GM19452 (cell line): Measurements from ENCODE around the gene PBX1.
"Not testable (repeated sequence)": the region's sequence is repeated elsewhere in the genome, so short reads cannot be mapped to it uniquely, and the experiment has no call there.

Source experiments
- ATAC-seq: cut with Tn5 transposase; IDR thresholded peaks from one replicate; pipeline ENCODE4 v1.9.1; 2021; ENCODE audit not compliant: unreplicated experiment

The PBX1 gene

DNA sequence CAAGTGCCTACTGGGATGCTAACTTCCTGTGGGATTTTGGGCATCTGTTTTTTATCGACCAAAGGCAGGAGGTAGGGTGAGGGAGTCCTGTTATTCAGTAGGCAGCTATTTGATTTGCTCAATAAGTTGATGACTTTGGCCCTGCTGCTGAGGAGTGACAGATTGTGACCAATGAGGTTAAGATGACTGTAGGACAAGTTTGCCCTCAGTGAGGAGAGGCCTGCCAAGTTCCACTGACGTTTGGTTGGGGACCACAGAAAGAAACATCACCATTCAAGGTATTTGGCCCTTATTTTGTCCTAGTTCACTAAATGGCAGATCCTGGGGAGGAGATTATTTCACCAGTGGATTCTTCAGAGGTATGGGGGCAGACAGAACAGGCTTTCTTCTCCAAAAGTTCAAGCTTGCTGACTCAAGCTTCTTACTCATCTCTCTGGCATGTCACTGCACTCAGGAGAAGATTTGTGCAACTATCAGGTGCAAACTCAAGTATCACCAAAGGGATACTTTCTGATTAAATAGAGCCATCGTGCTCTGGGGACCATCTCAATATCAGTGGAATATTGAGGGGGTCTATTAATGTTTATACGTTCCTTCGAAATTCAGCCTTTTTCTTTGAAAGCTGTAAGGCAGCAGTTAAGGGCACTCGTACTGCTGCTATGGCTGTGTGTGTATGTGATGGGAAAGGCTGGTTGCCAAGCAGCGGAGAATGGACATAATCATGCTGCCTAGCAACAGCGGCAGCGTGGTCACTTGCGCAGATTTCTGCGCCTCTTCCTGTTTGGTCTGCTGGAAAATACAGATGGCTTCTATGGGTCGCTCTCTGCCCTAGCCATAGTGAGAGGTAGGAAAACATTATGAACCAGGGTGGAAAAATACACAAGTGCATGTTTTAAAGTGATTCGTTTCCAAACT, 78.7 kb downstream of the PBX1 start:
- no peak for ATAC-seq

GRCh38 chr1:164638492-164639202, 79.7 kb downstream of the PBX1 start:
- ATAC-seq: no peak

DNA sequence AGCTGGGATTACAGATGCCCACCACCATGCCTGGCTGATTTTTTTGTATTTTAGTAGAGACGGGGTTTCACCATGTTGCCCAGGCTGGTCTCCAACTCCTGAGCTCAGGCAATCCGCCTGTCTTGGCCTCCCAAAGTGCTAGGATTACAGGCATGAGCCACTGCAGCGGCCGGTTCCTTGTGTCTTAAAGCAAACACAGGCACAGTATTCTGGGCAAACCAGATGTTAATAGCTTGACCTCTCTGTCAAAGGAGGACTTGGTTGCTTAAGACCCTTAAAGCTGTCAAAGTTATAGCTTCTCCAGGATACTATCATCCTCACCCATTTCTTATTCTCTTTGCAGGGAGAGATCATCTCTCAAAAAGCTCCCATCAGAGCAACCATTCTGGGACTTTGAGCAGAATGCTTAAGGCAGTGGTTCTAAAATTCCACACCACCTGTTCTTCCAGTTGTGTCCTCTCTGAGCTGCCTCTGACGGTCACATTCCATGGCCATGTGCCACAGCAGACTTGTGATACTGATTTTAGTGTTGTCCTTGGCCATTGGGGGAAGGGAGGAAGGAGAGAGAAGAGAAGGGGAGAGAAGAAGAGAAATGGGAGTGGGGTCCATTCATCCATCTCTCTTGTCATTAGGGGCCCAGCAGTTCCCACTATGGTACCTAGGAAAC, 81.8 kb downstream of the PBX1 start:
- ATAC-seq: no peak

DNA sequence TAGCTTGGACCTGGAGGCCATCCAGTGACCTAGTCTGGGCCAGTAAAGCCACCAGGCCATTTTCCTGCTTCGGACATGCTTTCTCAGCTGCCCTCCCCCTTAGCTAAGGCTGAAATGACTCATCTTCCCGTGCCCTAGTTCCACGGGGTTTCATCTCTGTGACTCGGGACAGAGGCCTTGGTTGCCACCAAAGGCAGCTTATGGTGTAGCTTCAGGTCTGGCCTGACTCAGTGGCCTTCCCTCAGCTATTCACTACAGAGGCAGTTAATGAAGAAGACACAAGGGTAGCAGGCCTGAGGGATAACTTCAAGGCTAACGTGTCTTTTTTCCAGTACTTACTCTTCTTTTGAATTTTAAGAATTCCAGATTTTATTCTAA, 82.4 kb downstream of the PBX1 start:
- ATAC-seq: no peak

DNA sequence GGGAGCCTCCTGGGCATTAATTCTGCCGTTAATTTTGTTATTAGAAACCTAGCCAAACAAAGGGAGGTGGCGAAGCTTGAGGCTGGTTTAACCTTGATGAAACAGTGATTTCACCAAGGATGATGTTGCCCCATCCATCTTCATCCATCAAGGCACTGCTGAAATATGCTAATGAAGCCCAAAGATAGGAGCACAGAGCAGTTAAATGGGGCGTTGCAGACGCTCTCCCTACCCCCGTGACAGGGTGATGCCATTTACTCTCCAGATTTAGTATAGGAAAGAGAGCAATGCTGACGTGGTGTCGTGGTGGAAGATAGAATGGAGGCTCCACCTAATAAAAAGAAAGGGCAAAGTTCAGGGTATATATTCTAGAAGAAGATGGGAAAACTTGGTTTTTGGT, 84.0 kb downstream of the PBX1 start:
- no peak for ATAC-seq

- no peak for ATAC-seq
Measured at GRCh38 chr1:164644268-164644667, 85.3 kb downstream of the PBX1 start.

GRCh38 chr1:164644774-164645644, 86.0 kb downstream of the PBX1 start:
- ATAC-seq: no peak

DNA sequence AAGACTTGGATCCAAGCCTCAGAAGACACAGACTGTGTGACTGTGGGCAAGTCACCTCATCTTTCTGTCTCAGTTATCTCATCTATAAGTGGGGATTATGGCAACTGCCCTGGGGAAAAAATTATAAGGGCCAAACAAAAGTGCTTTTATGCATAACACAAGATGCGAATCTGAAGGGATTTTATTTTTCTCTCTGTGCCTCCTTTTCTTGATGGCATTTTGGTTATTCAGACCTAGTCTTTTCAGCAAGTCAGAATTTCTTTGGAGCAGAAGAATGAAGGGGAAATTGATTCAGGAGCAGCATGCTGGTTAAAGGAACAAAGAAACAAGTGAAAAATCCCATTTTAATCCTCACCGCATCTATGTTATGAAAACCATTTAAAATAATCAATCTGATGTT, 86.9 kb downstream of the PBX1 start:
- no peak for ATAC-seq

DNA sequence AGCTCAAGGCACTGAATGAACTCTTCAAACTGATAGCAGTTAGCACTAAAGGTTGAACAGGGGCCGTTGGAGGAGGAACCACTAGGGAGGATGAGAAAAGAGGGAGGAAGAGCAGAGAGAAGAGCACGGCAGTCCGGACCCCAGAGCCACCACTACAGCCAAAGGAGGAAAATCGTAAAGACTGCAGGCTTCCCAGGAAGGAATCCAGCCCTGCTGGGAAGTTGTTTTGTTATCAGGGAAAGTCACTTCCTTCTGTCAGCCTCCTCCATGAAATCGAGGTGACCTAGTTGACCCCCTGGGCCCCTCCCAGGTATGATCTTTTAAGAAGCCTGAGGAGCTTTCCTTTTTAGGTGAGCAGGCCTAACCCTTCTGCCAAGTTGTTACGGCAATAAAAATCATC, 88.2 kb downstream of the PBX1 start:
- no peak for ATAC-seq

GRCh38 chr1:164648636-164649035, 89.7 kb downstream of the PBX1 start:
- ATAC-seq: no peak

GRCh38 chr1:164649146-164649545, 90.2 kb downstream of the PBX1 start:
- ATAC-seq: no peak

GRCh38 chr1:164650531-164650930, 91.5 kb downstream of the PBX1 start:
- no peak for ATAC-seq

DNA sequence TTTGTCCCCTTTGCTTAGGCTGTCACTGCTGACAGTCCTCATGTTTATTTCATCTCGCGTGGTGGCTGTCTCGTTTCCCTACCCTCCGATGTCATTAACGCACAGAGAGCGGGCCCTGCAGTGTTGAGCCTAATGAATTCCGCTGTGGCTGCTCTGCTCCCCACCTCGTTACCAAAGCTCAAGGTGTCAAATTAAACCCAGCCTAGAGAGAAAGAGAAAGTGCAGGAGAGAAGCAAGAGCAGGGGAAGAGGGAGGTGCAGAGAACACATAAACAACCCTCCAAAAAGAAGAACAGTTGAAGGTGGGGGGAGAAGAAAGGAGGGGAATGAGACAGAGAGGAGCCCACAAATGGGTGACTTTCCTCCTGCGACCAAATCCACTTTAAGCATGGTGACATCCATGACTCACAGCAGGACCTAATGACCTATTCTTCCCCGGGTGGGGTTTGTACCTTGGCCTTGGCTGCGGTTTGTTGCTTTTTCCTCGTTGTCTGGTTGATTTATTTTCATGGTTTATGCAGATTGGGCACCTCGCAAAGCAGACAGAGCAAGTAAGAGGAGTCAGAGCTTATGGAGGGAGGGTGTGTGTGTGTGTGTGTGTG, 92.5 kb downstream of the PBX1 start:
- no peak for ATAC-seq

DNA sequence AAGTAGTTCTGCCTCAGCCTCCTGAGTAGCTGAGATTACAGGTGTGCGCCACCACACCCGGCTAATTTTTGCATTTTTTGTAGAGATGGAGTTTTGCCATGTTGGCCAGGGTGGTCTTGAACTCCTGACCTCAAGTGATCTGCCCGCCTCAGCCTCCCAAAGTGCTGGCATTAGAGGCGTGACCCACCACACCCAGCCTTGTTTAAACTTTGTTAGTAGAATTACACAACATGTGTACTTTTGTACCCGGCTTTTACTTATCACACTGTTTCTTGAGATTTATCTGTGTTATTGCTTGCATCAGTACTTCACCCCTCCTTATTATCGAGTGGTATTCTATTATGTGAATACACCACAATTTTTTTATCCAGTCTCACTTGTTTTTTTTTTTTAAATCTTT, 94.0 kb downstream of the PBX1 start:
- ATAC-seq: not testable (repeated sequence)

DNA sequence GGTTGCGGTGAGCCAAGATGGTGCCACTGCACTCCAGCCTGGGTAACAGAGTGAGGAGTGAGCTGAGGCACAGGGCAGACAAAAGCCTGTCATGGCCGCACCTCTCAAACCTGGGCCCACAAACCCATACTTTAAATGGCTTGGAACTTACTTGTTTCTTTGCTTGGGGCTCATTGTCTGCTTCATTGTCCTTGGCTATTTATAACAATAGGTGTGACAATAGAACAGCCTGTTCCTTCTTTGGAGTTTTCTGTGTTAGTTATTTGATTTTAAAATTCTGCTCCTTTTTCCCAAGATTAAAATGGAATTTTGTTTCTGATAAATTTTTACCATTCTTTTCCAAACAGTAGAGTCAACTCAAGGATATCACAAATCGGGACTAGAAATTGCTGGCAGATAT, 94.7 kb downstream of the PBX1 start:
- ATAC-seq: no peak

GRCh38 chr1:164654200-164654599, 95.2 kb downstream of the PBX1 start:
- no peak for ATAC-seq

GRCh38 chr1:164658864-164659263, 99.9 kb downstream of the PBX1 start:
- no peak for ATAC-seq

DNA sequence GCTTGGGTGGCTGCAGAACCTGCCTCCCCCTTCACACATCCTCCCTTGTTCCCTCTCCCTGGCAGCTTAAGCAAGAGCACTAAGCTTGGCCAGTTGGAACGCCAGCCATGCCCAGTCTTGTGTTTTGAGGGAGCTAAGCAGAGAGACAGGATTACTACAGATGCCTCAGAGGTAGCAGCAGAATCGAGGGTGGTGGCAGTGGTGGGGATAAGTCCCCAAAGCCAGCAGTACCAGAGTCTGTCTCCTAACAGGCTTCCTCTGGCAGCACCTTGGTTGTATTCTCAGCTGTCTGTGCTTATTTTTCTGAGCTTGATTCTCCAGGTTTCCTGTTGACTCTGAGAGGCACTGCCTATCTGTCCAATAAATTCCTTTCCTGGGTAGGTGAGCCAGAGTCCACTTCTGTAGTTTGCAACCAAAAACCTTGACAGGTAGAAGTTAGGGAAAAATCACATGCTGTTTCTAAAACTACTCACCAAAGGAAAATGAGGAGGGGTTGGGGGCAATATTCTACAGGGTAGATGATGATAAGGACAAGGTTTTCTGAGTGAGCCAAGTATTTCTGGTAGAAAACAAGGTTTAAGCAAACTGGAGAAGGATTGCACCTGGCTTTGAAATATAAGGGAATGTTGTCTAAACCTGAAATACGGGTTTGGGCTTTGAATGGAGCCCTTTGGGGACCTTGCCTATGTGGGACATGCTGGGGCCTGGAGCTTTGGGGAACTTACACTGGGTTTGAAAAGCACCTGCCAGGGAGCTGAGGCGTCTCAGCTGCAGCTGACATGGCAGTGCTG, 100.8 kb downstream of the PBX1 start:
- ATAC-seq: peak; percentile 30

GRCh38 chr1:164660412-164660772, 101.4 kb downstream of the PBX1 start:
- ATAC-seq: peak; percentile 75

DNA sequence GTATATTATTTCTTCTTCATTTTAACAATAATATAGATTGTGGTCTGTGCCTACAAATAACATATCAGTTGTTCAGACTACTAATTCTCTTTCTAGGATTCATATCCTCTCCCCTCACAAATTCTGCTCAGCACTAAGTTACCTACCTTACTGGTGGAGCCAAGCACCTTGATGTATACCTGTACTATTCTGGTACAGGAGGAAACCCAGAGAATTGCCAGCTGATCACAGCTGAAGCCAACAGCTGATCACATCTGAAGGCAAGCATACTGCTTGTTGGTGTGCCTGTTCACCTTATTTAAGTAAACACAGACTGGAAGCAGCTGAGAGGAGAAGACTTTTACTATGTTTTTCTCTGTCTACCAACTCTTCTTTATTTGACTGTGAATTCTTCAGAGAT, 101.8 kb downstream of the PBX1 start:
- no peak for ATAC-seq
